IMR-90 (cell line): ENCODE results near the gene SORL1.

Source experiments
- CEBPB ChIP-seq: IDR thresholded peaks from 2 replicates; pipeline ENCODE4 v1.6.1; 2012; ENCODE audit warnings: low read depth, low read length, improper control_type of control experiment
- CHD1 ChIP-seq: IDR thresholded peaks from 2 replicates; pipeline ENCODE4 v1.6.1; 2012; ENCODE audit warnings: low read depth, low read length, improper control_type of control experiment
- CTCF ChIP-seq: conservative IDR thresholded peaks from 2 replicates; pipeline ENCODE4 v1.5.1; 2012; ENCODE audit warnings: mild to moderate bottlenecking, low read depth, low read length, improper control_type of control experiment
- MAZ ChIP-seq: IDR thresholded peaks from 2 replicates; pipeline ENCODE4 v1.6.1; 2012; ENCODE audit warnings: low read depth, mild to moderate bottlenecking, low read length, improper control_type of control experiment, moderate library complexity, borderline replicate concordance
- MXI1 ChIP-seq: IDR thresholded peaks from 2 replicates; pipeline ENCODE4 v1.6.1; 2012; ENCODE audit warnings: low read depth, mild to moderate bottlenecking, low read length, moderate library complexity, borderline replicate concordance
- POLR2A ChIP-seq: IDR thresholded peaks from 2 replicates; pipeline ENCODE4 v1.6.1; 2012; ENCODE audit warnings: mild to moderate bottlenecking, low read depth, low read length
- RAD21 ChIP-seq: IDR thresholded peaks from 2 replicates; pipeline ENCODE4 v1.6.1; 2012; ENCODE audit warnings: low read length, improper control_type of control experiment
- RCOR1 ChIP-seq: IDR thresholded peaks from 2 replicates; pipeline ENCODE4 v1.6.1; 2012; ENCODE audit warnings: mild to moderate bottlenecking, low read length, improper control_type of control experiment; ENCODE audit not compliant: insufficient replicate concordance
- RFX5 ChIP-seq: IDR thresholded peaks from 2 replicates; pipeline ENCODE4 v1.8.0; 2012; ENCODE audit warnings: low read depth, mild to moderate bottlenecking, low read length, moderate library complexity

- TF ChIP-seq CTCF: no peak
- TF ChIP-seq CHD1: no peak
- TF ChIP-seq POLR2A: no peak
- TF ChIP-seq RFX5: no peak
- TF ChIP-seq RAD21: no peak
- TF ChIP-seq MAZ: no peak
- TF ChIP-seq RCOR1: no peak
- TF ChIP-seq CEBPB: no peak
- TF ChIP-seq MXI1: no peak
These were observed 4.1 kb upstream of the SORL1 start for GRCh38 chr11:121448011-121448410.
